Activated naive CD4-positive, alpha-beta T cell treated with anti-CD3 and anti-CD28 coated beads, Interleukin-2, amount 10 ng/mL, durations not matched to agents 7 days and 5 days (primary cell): ENCODE measurements around the gene OR5T1.

Experiments
- CTCF ChIA-PET: fragments of 350-600 bp; sonication (Branson Sonifier 250); formaldehyde crosslinking; loops from one replicate; lab custom pipeline; 2021; ENCODE audit warnings: antibody characterized with exemption; lab: Charles Lee
- DNase-seq: peaks from one replicate; pipeline ENCODE4 v3.0.0-alpha.2; 2020
- H3K27ac Mint-ChIP-seq: one replicate; pipeline ENCODE4 v1.8.0; 2021; ENCODE audit warnings: mild to moderate bottlenecking, moderate library complexity, mixed read lengths
- H3K27me3 Mint-ChIP-seq: one replicate; pipeline ENCODE4 v1.8.0; 2021; ENCODE audit warnings: mild to moderate bottlenecking, mixed read lengths
- H3K36me3 Mint-ChIP-seq: one replicate; pipeline ENCODE4 v1.8.0; 2021; ENCODE audit warnings: mixed read lengths
- H3K4me1 Mint-ChIP-seq: one replicate; pipeline ENCODE4 v1.8.0; 2021; ENCODE audit warnings: mixed read lengths
- H3K4me3 Mint-ChIP-seq: one replicate; pipeline ENCODE4 v1.8.0; 2021; ENCODE audit warnings: mild to moderate bottlenecking, moderate library complexity, mixed read lengths
- H3K9me3 Mint-ChIP-seq: one replicate; pipeline ENCODE4 v1.8.0; 2021; ENCODE audit warnings: mixed read lengths

OR5T1 gene

DNA sequence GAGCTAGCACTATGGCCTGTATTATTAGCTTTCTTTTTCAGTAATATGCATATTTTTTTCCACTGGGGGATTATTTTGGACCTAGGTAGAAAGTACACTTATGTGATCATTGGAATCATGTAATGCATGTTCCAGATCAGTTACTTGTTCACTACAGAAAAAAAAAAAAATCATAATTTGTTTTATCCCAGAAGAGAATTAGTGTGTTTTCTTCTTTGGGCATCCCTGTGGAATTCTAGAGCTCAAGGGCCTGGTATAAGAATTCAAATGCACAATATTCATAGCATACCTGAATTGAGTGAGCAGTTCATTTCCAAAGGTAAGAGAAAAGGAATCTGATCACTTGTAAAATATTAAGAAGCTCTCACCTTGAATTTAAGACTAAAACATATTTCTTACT is at the start of gene OR5T1:
Gene OR5T1 (plus strand): TSS at position 301 of the 400 bp plus-strand sequence. CDS start 1,485 bp downstream, outside the sequence.
- DNase-seq = no peak
- H3K4me1 Mint-ChIP-seq = no peaks in the 10 kb centered on the region
- H3K36me3 Mint-ChIP-seq = no peaks in the 10 kb centered on the region
- H3K27ac Mint-ChIP-seq = no peak within 1 kb of the TSS
- no peaks in the 10 kb centered on the region for H3K27me3 Mint-ChIP-seq
- CTCF ChIA-PET = no interaction called here
- peaks cover 11% of the 10 kb centered on the region for H3K9me3 Mint-ChIP-seq
- H3K4me3 Mint-ChIP-seq = no peak within 1 kb of the TSS

DNA sequence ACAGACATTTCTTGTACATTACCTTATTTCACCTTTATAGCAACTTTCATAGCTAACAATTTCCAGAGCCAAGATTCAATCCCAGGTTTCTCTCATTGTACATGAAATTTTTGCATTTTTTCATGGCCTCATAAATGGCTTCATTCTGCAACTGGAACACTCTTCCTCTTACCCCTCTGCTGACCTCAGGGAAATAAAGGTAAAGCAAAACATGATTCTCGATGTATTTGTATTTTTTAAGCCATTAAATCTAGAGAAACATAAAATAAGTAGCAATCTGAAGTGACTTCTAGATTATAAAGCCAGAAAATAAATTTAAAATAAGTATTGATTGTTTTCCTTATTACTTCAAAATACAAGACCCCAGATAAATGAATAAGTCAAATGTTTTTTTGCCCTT is 39.8 kb upstream of the OR5T1 start, which contains the start of gene OR5T2:
Gene OR5T2 (minus strand): TSS at position 101 of the 400 bp plus-strand sequence. CDS start 1,193 bp downstream, outside the sequence.
- Mint-ChIP-seq H3K4me1 (no peaks in the 10 kb centered on the region), H3K4me3 (no peak within 1 kb of the TSS), H3K27ac (no peak within 1 kb of the TSS), H3K27me3 (no peaks in the 10 kb centered on the region), H3K9me3 (peaks cover 7% of the 10 kb centered on the region), H3K36me3 (no peaks in the 10 kb centered on the region)
- CTCF ChIA-PET = no interaction called here
- no peak for DNase-seq

DNA sequence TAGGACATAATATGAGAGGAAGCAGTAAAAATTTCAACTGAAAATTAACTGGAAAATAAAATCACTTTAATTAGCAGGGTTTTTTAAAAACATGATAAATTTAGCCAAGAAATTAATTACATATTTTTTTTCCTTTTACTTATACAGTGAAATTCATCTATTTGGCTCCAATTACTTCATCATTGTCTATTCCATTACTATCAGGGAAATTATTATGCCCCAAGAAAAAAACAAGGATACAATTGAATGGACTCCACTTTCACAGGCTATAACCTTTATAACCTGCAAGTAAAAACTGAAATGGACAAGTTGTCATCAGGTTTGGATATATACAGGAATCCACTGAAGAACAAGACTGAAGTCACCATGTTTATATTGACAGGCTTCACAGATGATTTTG is 22.0 kb upstream of the OR5T1 start, which contains the start of gene OR5T3:
Gene OR5T3 (plus strand): TSS at position 301 of the 400 bp plus-strand sequence. CDS start 0 bp downstream, at position 301.
- no peaks in the 10 kb centered on the region for H3K27me3 Mint-ChIP-seq

DNA sequence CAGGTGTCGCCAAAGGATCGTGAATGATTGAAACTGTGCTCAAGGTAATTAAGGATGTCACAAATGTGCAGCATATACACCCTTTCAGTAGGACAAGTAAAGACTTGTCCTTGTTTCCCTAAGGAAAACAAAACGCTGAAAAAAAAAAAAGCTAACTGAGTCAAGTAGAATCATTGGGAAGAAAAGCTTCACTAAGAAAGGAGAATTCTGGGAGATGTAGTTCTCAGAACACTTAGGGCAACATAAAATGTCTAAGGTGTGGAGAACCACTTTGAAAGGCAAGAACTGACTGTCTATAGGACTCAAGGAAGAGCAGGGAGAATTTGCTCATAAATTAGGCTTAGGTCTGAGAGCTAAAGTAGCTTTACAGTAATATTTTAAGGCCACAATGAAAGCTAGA is 2.9 kb upstream of the OR5T1 start:
- no peaks in the 10 kb centered on the region for H3K4me1 Mint-ChIP-seq
- CTCF ChIA-PET = no interaction called here

More for the DNA sequence above, 22.0 kb upstream of the OR5T1 start, which contains the start of gene OR5T3:
- H3K9me3 Mint-ChIP-seq = peaks cover 14% of the 10 kb centered on the region
- H3K4me3 Mint-ChIP-seq = no peak within 1 kb of the TSS
- CTCF ChIA-PET = no interaction called here
- H3K4me1 Mint-ChIP-seq = no peaks in the 10 kb centered on the region
- H3K36me3 Mint-ChIP-seq = no peaks in the 10 kb centered on the region
- no peak for DNase-seq
- no peak within 1 kb of the TSS for H3K27ac Mint-ChIP-seq

DNA sequence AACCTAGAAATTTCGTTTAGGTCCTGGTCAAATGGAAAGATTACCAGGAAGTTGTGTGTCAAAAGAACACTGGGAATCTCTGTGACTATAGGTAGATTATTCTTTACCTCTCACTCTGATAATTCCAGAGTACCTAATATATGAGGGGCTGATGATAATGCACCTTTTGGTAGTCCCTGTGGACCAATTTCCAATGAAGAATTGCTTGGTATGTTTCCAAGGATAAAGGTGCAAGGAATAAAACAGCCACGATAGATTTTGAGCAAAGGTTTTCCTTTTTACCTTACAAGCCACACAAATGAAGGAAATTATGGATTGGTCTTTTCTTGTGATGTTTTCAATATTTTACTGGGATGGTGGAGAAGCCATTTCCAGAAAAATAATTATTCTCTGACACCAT is 18.2 kb downstream of the OR5T1 start, which contains the start of gene OR8H1:
Gene OR8H1 (minus strand): TSS at position 101 of the 400 bp plus-strand sequence. CDS start 1,192 bp downstream, outside the sequence.
- Mint-ChIP-seq H3K4me3 (no peak within 1 kb of the TSS), H3K9me3 (peaks cover 12% of the 10 kb centered on the region), H3K4me1 (no peaks in the 10 kb centered on the region), H3K27ac (no peak within 1 kb of the TSS), H3K27me3 (no peaks in the 10 kb centered on the region), H3K36me3 (no peaks in the 10 kb centered on the region)
- no peak for DNase-seq
- CTCF ChIA-PET = no interaction called here

More for the DNA sequence above, 2.9 kb upstream of the OR5T1 start:
- Mint-ChIP-seq H3K4me3 (no peak overlapping the region), H3K9me3 (peaks cover 18% of the 10 kb centered on the region), H3K27me3 (no peaks in the 10 kb centered on the region), H3K36me3 (no peaks in the 10 kb centered on the region), H3K27ac (no peak overlapping the region)
- no peak for DNase-seq

DNA sequence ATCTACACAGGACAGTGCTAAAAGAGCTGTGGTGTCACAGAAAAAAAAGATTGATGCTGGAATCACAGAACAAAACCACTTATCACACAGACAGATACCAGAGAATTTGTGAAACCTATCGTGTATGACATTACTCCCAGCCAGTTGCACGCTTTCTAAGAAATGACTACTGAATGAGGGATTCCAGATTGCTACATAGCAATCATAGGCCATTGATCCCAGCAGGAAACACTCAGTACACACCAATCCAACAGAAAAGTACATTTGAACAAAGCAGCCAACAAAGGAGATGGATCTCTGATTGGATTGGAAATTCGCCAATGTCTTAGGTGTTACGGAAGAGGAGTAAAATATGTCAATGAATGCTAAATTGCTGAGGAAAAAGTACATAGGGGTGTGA is 22.9 kb downstream of the OR5T1 start:
- DNase-seq = no peak
- H3K27ac Mint-ChIP-seq = no peak overlapping the region
- CTCF ChIA-PET = no interaction called here
- no peak overlapping the region for H3K4me3 Mint-ChIP-seq
- H3K36me3 Mint-ChIP-seq = no peaks in the 10 kb centered on the region
- H3K9me3 Mint-ChIP-seq = peaks cover 6% of the 10 kb centered on the region
- H3K27me3 Mint-ChIP-seq = no peaks in the 10 kb centered on the region
- H3K4me1 Mint-ChIP-seq = no peaks in the 10 kb centered on the region

DNA sequence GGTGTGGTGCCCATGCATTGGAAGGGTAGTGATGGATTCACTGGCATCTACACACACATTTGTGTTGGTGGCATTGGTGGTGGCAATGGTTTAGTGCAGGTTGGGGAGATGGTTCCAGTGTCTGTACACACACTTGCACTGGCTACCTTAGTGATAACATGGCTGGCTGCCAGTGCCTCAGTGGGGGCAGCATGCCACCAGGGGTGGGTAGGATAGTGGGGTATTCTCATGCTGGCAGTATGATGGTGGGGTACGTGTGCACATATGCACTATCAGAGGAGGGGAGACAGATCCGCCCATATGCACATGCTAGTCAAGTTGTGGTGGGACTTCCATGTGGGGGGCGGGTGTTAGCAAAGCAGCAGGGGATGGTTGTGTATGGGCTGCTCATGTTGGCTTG is 33.9 kb downstream of the OR5T1 start:
- CTCF ChIA-PET = no interaction called here
- Mint-ChIP-seq H3K4me1 (no peaks in the 10 kb centered on the region), H3K27me3 (no peaks in the 10 kb centered on the region), H3K36me3 (no peaks in the 10 kb centered on the region), H3K4me3 (no peak overlapping the region), H3K27ac (no peak overlapping the region), H3K9me3 (peaks cover 43% of the 10 kb centered on the region)
- DNase-seq = no peak

DNA sequence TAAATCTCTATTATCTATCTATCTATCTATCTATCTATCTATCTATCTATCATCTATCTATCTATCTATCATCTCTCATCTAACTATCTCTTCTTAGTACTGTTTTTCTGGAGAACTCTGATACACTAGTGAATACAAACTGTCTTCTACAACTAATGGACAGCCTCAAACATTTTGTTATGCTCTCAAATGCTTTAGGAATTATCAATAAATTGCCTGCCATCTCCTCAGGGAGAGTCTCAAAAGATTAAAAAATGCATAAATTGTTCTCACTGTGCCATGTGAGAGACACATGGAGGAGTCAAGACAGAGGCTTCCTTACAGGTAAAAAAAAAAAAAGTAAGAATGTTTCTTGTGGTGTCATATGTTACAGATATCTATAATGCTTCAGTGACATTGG is 40.9 kb downstream of the OR5T1 start, which contains the start of gene OR8K3:
Gene OR8K3 (plus strand): TSS at position 301 of the 400 bp plus-strand sequence. CDS start 3,163 bp downstream, outside the sequence.
- CTCF ChIA-PET = no interaction called here
- H3K27ac Mint-ChIP-seq = no peak within 1 kb of the TSS
- no peaks in the 10 kb centered on the region for H3K27me3 Mint-ChIP-seq
- H3K36me3 Mint-ChIP-seq = no peaks in the 10 kb centered on the region
- DNase-seq = no peak
- no peak within 1 kb of the TSS for H3K4me3 Mint-ChIP-seq
- peaks cover 24% of the 10 kb centered on the region for H3K9me3 Mint-ChIP-seq
- H3K4me1 Mint-ChIP-seq = no peaks in the 10 kb centered on the region
